ENCODE results near the gene WWP2.
A peak's percentile ranks its signal among the peaks of the same experiment; 100 is the strongest.

WWP2 gene

GRCh38 chr16:69858191-69859104 is 96.3 kb downstream of the WWP2 start:
- TF ChIP-seq CTCF (IDR thresholded peaks at IDR 0.05; ENCODE audit: control insufficient read depth, insufficient read depth, low read depth, low read length, missing control alignments): no peak
- DNase-seq (ENCODE audit: low read depth): no peak
- no peak overlapping the region for H3K4me3 ChIP-seq (ENCODE audit: control insufficient read depth, low read depth, low read length)

DNA sequence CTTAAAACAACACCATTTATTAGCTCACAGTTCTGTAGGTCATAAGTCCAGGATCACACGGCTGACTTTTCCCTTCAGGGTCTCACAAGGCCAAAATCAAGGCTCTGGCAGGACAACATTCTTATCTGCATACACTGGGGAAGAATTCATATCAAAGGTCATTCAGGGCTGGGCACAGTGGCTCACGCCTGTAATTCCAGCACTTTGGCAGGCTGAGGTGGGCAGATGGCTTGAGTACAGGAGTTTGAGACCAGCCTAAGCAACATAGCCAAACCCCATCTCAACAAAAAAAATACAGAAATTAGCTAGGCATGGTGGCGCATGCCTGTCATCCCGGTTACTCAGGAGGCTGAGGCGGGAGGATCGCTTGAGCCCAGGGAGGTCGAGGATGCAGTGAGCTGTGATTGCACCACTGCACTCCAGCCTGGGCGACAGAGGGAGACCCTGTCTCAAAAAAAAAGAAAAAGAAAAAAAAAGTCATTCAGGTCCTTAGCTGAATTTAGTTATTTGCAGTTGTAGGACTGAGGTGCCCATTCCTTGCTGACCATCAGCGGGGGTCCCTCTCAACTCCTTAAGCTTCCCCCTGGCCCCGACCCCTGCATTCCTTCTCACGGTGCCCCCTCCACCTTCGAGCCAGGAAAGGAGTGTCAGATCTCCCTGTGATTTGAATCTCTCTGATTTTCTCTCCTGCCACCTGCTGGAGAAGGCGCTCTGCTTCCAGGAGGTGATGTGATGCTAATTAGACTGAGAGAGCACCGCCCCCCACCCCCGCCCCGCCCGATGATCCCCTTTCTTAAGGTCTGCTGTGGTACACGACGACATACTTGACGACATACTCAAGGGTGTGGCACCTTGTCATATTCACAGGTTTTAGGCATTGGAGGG is 97.2 kb downstream of the WWP2 start:
- TF ChIP-seq CTCF (IDR thresholded peaks at IDR 0.05; ENCODE audit: control insufficient read depth, insufficient read depth, low read depth, low read length, missing control alignments): no peak
- no peak overlapping the region for H3K4me3 ChIP-seq (ENCODE audit: control insufficient read depth, low read depth, low read length)
- no peak for DNase-seq (ENCODE audit: low read depth)

DNA sequence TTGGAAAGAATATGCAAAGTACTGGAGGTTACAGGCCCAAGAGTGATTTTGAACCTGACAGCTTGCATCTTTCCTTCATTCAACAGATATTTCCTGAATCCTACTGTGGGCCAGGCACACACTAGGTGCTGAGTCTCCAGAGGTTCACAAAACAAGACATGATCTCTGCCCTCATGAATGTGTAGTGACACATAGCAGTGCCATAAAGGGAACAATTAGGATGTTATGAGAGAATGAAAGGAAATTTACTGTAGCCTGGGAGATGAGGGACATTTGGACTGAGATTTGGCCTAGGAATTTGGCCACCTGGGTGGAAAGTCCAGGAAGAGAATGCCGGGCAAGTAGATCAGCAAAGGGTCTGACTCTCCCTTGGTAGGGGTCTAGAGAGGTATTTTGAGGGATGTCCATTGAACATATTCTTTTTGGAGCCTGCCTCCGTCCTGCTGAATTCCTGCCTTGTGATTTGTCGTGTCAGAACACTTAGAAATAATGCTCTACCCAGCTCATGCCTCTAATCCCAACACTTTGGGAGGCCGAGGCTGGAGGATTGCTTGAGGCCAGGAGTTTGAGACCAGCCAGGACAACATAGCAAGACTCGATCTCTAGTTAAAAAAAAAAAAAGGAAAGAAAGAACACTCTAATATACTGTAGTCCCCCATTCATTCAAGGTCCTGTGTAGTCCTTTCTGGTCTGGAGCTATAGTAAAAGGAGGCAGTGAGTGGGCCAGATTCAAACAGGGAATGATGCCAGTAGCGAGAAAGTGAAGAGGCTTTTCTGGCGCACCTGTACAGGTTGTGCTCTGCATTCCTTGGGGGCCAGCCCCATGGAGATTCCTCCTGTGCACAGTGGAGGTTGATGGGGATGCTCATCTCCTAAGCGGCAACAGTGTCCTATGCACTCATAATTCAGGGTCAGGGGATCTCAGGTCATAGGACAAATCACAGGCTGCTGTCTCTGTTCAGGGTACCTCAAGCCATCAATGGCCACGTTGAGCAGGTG is 98.4 kb downstream of the WWP2 start:
- no peak overlapping the region for H3K4me3 ChIP-seq (ENCODE audit: control insufficient read depth, low read depth, low read length)
- TF ChIP-seq CTCF (IDR thresholded peaks at IDR 0.05; ENCODE audit: control insufficient read depth, insufficient read depth, low read depth, low read length, missing control alignments): no peak
- no peak for DNase-seq (ENCODE audit: low read depth)

GRCh38 chr16:69861292-69862030 is 99.3 kb downstream of the WWP2 start:
- H3K4me3 ChIP-seq (ENCODE audit: control insufficient read depth, low read depth, low read length): no peak overlapping the region
- peak; percentile 58 for DNase-seq (ENCODE audit: low read depth)
- no peak for TF ChIP-seq CTCF (IDR thresholded peaks at IDR 0.05; ENCODE audit: control insufficient read depth, insufficient read depth, low read depth, low read length, missing control alignments)

DNA sequence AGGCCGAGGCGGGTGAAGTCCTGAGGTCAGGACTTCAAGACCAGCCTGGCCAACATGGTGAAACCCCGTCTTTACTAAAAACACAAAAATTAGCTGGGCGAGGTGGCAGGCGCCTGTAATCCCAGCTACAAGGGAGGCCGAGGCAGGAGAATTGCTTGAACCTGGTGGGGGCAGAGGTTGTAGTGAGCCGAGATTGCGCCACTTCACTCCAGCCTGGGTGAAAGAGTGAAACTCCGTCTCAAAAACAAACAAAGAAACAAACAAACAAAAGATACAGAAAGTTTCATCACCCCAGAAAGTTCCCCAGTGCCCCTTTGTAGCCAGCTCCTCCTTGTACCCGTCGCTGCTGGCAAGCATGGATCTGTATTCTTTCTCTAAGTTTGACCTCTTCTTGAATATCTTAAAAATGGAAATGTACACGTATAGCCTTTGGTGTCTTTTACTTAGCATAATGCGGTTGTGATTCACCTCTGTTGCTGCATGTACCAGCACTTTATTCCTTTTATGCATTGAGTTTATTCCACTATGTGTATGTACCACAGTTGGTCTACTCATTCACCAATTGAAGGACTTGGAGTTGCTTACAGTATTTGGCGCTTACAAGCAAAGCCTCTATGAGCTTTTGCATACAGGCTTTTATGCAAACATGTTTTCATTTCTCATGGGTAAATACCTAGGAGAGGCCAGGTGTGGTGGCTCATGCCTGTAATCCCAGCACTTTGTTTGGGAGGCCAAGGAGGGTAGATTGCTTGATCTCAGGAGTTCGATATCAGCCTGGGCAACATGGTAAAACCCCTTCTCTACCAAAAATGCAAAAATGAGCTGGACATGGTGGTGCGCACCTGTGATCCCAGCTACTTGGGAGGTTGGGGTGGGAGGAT is 101.5 kb downstream of the WWP2 start:
- no peak for DNase-seq (ENCODE audit: low read depth)
- no peak overlapping the region for H3K4me3 ChIP-seq (ENCODE audit: control insufficient read depth, low read depth, low read length)
- TF ChIP-seq CTCF (IDR thresholded peaks at IDR 0.05; ENCODE audit: control insufficient read depth, insufficient read depth, low read depth, low read length, missing control alignments): no peak

Data from AG09309 (cell line).